HG02884 (cell line): ENCODE results near the gene RBMS3.

Experiments used
- ATAC-seq: cut with Tn5 transposase; IDR thresholded peaks from one replicate; pipeline ENCODE4 v1.9.1; 2021; ENCODE audit warnings: mild to moderate bottlenecking, moderate library complexity; ENCODE audit not compliant: unreplicated experiment

RBMS3 gene

DNA sequence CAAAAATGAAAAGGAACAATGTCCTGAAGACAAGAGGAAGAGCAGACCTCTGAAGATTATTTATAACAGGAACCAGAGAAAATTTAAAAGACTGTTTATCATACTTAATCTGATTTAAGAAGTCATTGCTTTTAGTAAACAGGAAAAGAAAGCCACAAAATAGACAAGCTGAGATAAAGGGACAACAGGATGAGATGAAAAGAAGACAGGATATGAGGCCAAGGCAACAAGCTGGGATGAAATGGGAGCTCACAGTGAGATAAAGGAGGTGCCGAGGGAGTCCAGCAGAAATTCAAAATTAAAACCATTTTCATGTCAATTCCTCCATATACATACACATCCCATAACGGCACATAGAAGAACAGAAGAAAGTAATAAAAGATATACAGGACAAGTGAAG, 277.0 kb downstream of the RBMS3 start:
- ATAC-seq = no peak

DNA sequence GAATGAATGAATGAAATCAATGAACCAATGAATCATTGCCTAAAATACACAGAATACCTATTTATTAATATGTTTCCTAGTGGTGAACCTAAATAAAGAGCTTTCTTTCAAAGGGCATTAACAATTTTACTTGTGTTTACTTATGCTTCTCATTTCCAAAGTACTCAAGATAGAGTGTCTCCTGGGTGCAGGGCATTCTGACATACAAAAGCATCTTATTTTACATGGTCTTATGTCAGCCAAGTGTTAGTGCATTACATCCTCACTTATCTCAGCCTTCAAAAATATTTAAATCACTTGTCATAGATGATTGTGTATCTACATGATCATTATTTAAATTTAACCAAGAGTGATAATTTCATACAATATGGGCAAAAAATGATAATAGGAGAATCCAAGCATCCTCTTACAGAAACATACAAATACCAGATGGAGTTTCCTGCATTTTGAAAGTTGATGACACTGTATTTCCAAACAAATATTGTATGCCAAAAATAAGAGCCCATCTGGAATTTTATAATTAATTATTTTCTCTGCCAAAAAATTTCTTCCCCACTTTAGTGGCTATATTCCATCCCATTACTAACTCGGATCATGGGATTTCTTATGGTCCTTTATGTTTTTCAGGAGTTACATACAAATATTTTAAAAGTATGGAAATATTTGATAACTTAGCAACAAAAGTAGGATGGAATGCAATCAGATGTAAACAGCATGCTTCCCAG, 279.0 kb downstream of the RBMS3 start:
- ATAC-seq = no peak

DNA sequence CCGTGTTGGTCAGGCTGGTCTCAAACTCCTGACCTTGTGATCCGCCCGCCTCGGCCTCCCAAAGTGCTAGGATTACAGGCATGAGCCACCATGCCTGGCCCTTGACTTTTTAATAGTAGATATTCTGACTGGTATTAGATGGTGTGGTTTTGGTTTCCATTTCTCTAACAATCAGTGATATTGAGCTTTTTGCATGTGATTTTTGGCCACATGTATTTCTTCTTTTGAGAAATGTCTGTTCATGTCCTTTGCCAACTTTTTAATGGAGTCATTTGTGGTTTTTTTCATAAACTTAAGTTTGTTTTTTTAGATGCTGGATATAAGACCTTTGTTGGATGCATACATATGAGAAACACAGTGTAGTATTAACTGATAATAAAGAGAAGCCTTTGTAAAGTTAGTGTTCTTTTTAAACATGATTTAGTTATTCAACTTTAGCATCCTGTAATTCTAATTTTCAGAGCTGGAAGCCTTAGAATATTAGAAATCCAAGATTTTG, 280.8 kb downstream of the RBMS3 start:
- ATAC-seq = no peak

DNA sequence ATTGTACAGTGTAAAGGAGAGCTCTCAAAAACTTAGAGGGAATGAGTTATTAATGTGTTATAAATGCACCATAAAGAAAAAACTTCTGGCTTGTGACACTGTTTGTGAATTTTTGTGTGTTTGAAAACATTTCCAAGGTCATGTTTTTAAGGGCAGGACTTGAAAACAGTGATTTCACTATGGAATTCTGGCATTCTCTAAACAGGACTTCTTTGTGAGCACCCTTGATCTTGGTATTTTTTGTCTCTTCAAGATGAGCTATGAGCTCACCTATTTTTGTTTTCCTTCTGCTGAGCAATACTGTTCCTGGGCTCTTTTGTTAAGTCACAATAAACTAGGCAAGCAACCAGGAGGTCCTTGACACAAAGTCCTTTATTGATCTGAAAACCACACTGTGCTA, 284.4 kb downstream of the RBMS3 start:
- ATAC-seq = no peak

DNA sequence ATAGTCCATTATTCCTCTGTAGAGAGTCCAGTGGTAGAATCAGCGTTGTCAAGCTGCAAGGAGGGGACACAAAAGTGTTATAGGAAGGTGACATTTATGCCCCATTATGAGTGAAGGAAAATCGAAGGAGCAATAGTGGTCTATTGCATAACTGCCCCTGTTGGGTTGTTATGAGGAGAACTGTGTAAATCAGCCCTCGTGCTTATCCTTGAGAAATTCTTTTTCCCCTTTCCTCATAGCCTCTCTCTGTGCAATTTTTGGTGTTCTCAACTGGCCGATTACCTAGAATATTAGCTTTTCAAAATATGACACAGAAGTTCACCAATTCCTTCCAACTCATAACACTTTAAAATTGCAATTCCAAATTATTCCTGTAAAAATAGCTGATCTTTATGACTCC, 286.6 kb downstream of the RBMS3 start:
- no peak for ATAC-seq

DNA sequence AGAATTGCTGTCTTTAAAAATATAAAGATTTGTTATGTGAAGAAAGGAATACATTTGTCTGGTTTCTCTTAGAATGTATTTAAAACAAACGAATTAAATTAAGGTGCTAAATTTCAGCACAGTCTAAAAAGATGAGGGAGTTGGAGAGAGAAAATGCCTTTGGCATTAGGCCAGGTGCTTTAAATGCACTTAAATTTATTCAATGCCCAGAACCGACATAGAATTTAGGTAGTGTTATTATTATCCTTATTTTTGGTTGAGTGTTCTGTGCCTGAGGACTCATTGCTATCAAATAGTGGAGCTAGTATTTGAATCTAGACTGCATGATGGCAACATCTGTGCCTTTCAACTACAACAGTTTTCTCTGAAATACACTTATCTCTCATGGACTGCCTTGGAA, 287.5 kb downstream of the RBMS3 start:
- no peak for ATAC-seq

DNA sequence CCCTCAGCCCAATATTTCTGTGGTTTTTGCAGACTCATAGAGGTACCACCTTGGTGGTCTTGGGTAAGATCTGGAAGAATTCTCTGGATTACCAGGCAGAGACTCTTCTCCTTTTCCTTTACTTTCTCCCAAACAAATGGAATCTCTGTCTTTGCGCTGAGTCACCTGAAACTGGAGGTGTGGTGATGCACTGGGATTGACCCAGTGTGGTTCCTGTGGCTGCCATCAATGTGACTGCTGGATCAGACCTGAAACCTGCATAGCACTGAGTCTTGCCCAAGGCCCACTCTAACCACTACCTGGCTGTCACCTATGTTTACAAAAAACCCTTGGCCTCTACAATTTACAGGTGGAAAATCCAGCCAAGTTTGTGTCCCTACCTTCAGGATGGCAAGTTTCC, 295.3 kb downstream of the RBMS3 start:
- ATAC-seq = no peak

DNA sequence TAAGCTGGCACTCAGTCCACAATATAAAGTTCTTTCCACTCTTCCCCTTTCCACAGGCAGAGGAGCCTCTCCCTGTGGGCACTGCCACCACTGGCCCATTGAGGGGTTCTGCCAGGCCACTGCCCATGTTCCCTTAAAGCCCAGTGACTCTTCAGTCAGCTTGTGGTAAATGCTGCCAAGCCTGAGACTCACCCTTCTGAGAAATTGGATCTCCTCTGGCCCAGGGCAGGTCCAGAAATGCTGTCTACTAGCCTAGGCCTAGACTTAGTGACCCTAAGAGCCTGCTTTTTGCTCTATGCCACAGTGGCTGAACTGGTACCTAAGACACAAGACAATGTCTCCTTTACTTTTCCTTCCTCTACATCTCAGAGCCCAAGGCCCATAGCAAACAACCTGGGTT, 295.8 kb downstream of the RBMS3 start:
- ATAC-seq = no peak

DNA sequence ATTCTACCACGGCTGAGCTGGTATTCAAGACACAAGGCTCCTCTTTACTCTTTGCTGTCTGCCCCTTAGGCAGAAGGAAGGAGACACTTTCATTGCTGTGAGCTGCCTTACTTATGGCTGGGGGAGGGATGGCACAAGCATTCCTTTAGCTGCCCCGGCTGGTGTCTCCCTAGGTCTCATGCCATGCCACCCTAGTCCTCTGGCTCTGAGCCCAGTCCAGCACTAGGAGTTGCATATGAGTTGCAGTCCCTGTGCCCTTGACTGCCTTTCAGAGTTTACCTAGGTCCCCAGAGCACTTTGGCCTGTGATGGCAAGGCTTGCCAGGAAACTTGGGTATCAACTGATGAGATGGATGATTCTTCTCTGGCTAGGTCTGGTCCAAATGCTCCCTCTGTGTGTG, 296.4 kb downstream of the RBMS3 start:
- ATAC-seq = no peak

DNA sequence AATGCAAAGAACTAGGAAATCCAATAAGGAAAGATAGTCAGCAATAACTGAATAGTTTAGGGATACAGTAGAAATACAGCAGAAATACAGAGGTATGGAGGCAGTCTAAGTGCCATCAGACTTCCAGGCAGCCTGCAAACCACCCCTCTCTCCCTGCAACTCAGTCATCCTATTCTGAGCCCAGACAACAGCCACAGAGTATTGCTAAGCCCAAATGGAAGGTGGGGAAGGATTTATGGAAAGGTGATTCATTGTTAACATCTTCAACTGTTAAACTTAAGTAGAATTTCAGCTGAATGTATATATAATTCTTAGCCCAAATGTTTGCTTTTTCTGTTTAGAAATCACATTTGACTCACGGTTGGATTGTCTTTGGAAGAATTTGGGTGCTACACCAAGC, 300.4 kb downstream of the RBMS3 start:
- ATAC-seq = no peak

DNA sequence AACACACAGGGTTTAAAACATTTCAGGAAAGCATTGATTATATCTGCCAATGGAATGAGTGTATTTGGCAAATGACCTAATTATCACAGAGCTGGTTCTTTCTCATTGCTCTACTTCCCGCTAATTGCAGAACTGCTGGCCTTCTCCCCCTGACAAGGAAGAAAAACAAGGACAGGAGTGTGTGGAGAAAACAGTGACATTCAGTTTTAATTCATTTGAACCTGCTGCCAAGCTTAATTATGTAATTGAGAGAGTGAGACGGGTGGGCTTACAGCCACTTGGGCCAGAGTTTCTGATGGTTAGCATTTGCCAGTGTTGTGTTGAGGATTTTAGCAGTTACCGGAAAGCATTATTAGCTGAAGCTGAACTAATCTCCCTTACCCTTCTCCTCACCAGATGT, 301.4 kb downstream of the RBMS3 start:
- no peak for ATAC-seq

DNA sequence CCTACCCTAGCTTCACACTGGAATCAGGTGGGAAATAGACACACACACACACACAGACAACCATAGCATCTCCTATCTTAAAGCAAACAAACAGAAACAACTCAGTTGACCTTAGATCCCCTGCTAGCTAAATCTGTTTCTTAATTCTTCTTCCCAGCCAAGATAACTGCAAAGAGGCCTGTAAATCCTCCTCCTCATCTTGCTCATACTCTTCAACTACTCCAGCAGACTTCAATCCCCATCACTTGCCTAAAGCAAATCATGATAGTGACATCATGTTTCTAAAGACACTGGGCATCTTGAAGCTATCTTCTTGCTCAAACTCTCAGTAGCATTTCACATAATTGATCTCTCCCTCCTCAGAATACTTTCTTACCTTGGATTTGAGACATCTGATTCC, 303.0 kb downstream of the RBMS3 start:
- ATAC-seq = no peak

DNA sequence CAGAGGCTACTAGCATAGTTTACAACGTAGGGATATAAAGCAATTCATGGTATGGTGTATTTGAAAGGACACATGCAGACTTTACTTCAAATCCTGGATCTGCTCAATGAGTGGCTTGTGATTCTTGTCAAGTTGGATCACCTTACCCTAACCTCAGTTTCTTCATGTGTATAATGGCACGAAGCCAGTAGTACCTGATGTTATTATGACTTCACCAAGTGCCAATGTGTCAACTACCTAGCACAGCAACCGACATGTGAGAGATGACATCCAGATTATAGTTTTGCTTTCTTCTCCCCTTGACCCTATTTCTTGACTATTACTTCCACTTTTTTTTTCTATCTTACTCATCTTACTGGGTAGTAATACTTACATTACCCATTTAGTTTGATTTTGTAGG, 304.5 kb downstream of the RBMS3 start:
- ATAC-seq = no peak

DNA sequence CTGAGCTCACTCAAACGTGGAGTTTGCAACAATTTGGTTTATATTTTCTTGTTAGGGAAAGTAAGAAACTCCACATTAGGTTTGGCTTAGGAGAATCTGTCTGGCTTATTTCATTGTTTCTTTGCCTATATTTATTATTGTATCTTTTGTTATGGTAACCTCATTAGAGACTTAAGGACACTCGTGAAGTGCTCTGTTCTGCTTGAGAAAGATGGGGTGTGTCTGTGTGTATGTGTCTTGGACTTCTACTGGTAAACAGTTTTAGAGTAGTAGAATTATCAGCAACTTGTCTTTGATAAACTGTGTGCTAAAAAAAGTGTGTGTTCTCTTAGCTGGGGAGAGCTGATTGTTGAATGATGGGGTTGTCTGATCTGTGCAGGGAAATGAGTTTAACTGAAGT, 306.5 kb downstream of the RBMS3 start:
- no peak for ATAC-seq

DNA sequence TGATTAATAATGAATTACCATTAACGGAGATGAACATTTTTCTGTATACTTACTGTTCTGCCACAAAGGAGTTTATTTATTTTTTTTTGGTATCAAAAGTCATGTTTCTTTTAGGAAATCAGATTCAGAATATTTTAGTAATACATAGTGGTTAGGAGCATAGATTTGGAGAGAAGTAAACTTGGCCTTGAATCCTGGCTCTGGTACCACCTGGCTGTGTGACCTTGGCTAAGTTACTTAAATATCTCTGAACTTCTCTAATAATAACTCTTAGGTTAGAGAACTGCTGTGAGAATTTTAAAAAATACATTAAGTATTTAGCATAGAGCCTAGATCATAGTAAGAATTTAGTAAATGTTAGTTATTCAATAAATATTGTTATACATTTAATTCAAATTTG, 309.1 kb downstream of the RBMS3 start:
- ATAC-seq = no peak

DNA sequence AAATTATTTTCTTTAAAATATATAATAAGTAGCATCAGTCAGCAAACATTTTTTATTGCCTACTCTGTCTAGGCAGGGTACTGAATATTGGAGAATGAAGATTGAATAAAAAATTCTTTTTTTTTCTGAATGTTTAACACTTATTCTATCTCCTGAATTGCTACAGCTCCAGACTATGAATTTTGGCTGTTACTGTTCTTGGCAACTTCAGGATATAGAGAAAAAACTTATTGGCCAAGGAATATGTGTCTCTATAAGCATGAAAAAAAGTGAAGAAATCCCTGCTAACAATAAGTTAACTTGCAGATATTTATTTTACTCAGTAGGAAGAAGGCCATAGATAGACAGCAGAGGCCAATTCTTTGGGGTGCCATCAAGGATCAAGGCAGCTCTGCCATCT, 309.6 kb downstream of the RBMS3 start:
- no peak for ATAC-seq

DNA sequence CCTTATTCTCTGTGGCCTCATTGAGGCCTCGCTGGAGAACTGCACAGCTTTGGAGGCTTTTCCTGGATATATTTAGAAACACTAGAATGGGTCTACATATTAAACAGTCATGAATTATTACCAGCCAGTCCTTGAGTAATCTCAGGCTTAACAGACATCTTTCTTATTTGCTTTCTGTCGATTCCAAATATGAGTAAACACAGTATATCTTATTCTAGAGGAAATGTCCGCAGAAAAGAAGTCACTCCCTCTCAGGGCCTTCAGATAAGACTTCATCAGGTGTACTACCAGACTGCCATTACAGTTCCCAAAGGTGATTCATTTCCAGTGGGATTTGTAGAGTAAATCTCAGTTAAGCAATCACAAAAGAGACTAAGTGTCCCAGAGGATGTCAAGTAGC, 310.7 kb downstream of the RBMS3 start:
- ATAC-seq = no peak

DNA sequence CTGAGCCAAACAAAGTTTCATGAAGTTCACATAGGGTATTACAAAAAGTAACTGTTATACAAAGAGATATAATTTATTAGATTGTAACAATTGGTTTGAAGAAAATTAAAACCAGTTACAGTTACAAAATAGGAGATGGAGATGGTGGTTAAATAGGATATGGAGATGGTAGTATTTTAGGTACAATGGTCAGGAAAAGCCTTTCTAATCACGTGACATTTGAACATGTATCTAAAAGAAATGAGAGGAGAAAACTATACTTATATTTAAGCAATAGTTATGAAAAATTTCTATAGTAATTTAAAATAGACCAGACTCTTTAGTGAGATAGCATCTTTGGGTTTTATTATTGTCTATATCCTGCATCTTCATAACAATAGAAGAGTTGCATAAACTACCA, 312.9 kb downstream of the RBMS3 start:
- no peak for ATAC-seq

DNA sequence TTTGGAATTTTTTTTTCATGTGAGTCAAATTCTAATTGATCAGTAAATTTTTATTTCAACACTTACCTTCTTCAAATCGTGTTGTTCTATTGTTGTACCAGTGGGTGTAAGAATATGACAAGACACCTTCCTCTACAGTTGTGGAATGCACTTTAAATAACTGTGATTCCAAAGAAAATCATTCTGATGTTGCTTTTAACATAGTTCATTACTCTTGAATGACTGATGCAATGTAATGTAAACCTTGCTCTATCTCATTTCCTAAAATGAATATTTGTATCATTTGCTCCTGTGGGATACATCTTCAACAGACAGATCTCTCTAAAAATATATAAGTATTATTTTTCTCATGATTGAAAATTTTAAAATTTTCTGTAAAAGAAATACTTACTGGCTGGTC, 313.4 kb downstream of the RBMS3 start:
- no peak for ATAC-seq

DNA sequence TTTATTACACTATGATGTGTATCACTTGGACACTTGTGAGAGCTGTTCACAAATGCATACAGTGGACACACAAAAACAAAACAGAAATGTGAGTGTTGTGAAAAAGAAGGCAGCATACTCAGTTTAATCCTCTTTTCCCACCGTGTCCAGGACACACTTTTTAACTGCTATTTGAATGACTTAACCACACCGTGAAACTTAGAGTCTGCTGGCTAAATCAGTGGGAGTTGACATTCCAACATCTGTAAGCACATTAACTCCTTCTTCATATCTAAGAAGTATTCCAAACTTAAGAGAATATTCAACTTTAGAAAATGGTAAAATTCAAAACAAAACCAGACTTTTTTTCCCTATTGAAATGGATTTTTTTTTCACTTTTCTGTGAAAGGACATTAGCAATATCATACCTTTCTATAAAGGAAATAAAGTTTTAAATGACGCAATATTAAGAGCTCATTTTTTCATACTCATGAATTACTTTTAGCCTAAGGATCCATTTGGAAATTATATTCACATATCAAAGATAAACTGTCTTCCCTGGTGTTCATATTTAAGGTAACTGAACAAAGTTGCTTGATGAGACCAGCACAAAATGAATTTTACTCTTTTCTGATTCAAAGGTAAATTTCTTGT, 316.6 kb downstream of the RBMS3 start:
- ATAC-seq = no peak

DNA sequence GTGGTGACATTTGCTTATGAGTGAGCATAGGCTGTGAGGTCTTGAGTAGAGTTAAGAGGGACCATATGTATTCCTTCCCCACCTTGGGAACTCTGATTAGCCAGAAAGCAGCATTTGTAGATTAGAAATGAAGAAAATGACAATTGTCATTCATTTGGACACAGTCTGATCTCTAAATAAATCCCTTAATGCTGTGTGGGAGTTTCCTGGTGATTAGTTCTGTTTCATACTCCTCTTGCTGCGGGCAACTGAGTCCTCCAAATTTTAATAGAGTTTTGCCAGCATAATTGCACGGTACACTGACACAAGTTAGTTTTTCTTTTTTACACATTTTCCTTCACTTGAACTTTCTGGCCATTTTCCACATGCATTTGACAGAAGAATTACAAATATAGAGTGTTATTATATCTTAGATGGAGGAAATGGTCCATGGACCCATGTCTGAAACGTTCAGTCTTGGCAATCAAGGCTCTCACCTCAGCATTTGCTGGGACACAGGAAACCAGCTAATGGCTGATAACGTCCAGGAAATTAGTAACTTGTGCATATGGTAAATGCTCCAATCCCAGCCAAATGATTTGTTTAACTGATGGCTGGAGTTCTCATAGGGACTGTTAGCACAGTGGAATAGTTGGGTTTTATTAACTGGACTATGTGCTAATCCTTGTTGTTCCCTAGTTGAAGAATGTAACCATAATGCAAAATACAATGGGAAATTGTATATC, 321.2 kb downstream of the RBMS3 start:
- no peak for ATAC-seq

DNA sequence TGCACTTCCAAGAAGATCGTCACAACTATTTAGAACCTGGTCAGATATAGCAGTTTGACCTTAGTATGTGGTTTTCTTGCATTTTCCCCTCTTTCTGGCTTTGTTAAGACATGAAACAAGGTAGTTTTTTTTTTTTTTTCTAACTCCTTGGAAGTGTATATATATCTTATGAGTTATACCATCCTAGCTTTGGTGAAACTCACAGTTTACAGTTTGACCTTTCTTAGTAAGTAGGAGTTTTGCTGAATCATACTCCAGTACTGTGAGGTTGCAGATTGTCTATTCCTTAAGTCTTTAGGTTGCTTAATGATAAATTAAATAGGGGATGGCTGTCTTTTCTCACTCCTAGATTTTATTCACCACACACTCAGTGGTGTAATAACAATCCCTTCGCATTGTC, 325.0 kb downstream of the RBMS3 start:
- no peak for ATAC-seq
